ENCODE results near the gene RIIAD1. TPM values are rescaled to one million over a fixed set of nuclear protein-coding genes. Genes with fewer than 3 reads are reported as not detected.
A peak's percentile ranks its signal among the peaks of the same experiment; 100 is the strongest.
"Not testable (repeated sequence)": the region's sequence is repeated elsewhere in the genome, so short reads cannot be mapped to it uniquely, and the experiment has no call there.

Gene RIIAD1
- total RNA-seq = 0.14 TPM in 1 of 2 replicates, not detected in the other
- long read RNA-seq = 0 reads

DNA sequence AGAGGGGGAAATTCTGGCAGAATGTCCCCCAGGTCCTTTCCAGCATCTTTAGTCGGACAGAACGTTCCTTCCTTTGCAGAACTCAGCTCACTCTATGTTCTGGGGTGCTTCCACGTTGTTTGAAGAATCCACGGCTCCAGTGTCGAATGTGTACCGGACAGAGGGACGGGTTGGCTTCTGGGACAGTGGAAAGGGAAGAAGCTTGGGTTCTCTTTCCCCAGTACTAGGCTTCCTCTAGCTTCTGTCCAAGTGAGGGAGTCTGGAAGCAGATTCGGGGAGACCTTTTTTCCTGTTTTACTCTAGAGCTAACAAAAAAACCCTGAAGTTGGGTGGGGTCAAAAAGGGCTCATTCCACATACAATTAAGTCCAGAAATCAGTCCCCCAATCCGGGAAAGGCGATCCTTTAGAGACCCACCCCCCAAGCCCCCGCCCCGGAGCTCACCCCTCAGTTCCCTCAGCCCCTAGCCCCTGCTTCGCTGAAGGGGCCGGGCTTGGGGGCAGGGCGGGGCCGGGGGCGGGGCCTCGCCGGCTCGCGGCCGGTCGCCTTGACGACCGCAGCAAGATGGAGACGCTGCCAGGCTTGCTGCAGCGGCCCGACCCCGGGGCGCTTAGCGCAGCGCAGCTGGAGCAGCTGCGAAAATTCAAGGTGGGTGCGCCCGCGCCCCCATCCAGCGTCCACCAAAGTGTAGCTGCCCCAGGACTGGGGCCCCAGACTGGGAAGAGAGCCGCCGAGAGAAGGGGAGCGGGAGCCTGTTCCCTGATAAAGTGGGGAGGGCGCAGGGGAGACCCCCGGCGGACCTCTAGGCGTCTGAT is at the start of gene RIIAD1:
TSS of gene RIIAD1 (plus strand) at position 549 of the 814 bp plus-strand sequence. CDS start at position 564, 15 bp downstream.
- no peak for DNase-seq (ENCODE audit: low read depth, low spot score)
- peak within 1 kb of the TSS; percentile 58 for H3K4me3 Mint-ChIP-seq
- H3K27ac Mint-ChIP-seq (ENCODE audit: unreplicated experiment) = no peak within 1 kb of the TSS
- H3K27me3 Mint-ChIP-seq (ENCODE audit: low read depth) = peaks cover 90% of the 10 kb centered on the region
- no peaks in the 10 kb centered on the region for H3K36me3 Mint-ChIP-seq (ENCODE audit: low read depth)
- TF ChIP-seq, protein P1, sequence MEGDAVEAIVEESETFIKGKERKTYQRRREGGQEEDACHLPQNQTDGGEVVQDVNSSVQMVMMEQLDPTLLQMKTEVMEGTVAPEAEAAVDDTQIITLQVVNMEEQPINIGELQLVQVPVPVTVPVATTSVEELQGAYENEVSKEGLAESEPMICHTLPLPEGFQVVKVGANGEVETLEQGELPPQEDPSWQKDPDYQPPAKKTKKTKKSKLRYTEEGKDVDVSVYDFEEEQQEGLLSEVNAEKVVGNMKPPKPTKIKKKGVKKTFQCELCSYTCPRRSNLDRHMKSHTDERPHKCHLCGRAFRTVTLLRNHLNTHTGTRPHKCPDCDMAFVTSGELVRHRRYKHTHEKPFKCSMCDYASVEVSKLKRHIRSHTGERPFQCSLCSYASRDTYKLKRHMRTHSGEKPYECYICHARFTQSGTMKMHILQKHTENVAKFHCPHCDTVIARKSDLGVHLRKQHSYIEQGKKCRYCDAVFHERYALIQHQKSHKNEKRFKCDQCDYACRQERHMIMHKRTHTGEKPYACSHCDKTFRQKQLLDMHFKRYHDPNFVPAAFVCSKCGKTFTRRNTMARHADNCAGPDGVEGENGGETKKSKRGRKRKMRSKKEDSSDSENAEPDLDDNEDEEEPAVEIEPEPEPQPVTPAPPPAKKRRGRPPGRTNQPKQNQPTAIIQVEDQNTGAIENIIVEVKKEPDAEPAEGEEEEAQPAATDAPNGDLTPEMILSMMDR (conservative IDR thresholded peaks at IDR 0.05) = no peak
- H3K4me1 Mint-ChIP-seq = peaks cover 37% of the 10 kb centered on the region
- no peaks in the 10 kb centered on the region for H3K9me3 Mint-ChIP-seq

GRCh38 chr1:151673407-151673806 is 47.9 kb upstream of the RIIAD1 start:
- Mint-ChIP-seq H3K36me3 (ENCODE audit: low read depth) (peaks cover 36% of the 10 kb centered on the region), H3K4me3 (no peak overlapping the region)
- TF ChIP-seq, protein P1 (conservative IDR thresholded peaks at IDR 0.05) = no peak

DNA sequence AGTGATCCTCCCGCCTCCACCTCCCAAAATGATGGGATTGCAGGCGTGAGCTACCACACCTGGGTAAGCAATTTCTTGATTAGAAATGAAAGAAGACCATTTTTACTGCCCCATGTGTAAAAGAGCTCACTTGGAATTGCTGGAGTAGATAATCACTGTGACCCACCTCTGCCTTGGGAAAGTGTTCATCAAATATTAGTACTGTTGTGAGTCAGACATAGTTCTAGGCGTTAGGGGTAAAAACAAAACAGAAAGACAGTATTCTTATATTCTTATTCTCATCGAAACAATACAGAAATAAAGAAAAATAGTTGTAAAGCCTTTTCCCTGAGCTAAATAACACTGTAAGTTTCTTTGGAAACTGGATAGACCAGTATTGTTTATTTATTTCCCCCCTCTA is 40.9 kb upstream of the RIIAD1 start:
- Mint-ChIP-seq H3K4me3 (no peak overlapping the region), H3K27ac (ENCODE audit: unreplicated experiment) (no peak overlapping the region), H3K4me1 (no peaks in the 10 kb centered on the region), H3K9me3 (no peaks in the 10 kb centered on the region), H3K36me3 (ENCODE audit: low read depth) (no peaks in the 10 kb centered on the region), H3K27me3 (ENCODE audit: low read depth) (no peaks in the 10 kb centered on the region)
- TF ChIP-seq, protein P1 (conservative IDR thresholded peaks at IDR 0.05) = no peak
- no peak for DNase-seq (ENCODE audit: low read depth, low spot score)

More at GRCh38 chr1:151673407-151673806, 47.9 kb upstream of the RIIAD1 start:
- H3K4me1 Mint-ChIP-seq = no peaks in the 10 kb centered on the region
- peaks cover 10% of the 10 kb centered on the region for H3K9me3 Mint-ChIP-seq
- H3K27me3 Mint-ChIP-seq (ENCODE audit: low read depth) = no peaks in the 10 kb centered on the region
- DNase-seq (ENCODE audit: low read depth, low spot score) = no peak
- no peak overlapping the region for H3K27ac Mint-ChIP-seq (ENCODE audit: unreplicated experiment)

DNA sequence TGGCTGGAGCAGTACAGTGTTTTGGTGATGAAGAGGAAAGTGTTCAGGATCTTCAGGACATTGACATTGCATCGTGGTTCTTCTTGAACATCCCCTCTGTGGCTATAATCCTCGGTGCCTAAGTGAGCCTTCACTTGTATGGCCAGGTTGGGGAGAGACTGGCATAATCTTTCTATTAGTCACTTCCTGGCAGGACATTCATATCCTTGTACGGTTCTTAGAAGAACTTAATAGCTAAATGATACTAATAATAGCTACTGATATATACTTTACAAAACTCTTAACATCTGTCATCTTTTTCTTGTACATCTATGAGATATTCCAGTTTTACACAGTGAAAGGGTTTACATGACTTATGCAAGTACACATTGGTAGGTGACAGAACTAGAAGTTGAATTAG is 40.5 kb upstream of the RIIAD1 start:
- Mint-ChIP-seq H3K4me1 (no peaks in the 10 kb centered on the region), H3K4me3 (no peak overlapping the region), H3K9me3 (no peaks in the 10 kb centered on the region), H3K36me3 (ENCODE audit: low read depth) (no peaks in the 10 kb centered on the region), H3K27ac (ENCODE audit: unreplicated experiment) (no peak overlapping the region), H3K27me3 (ENCODE audit: low read depth) (no peaks in the 10 kb centered on the region)
- DNase-seq (ENCODE audit: low read depth, low spot score) = no peak
- TF ChIP-seq, protein P1 (conservative IDR thresholded peaks at IDR 0.05) = no peak

GRCh38 chr1:151681923-151682322 is 39.4 kb upstream of the RIIAD1 start:
- no peaks in the 10 kb centered on the region for H3K9me3 Mint-ChIP-seq
- no peaks in the 10 kb centered on the region for H3K36me3 Mint-ChIP-seq (ENCODE audit: low read depth)
- TF ChIP-seq, protein P1 (conservative IDR thresholded peaks at IDR 0.05) = no peak
- H3K4me1 Mint-ChIP-seq = no peaks in the 10 kb centered on the region
- H3K27me3 Mint-ChIP-seq (ENCODE audit: low read depth) = no peaks in the 10 kb centered on the region
- no peak overlapping the region for H3K4me3 Mint-ChIP-seq
- no peak overlapping the region for H3K27ac Mint-ChIP-seq (ENCODE audit: unreplicated experiment)
- no peak for DNase-seq (ENCODE audit: low read depth, low spot score)

DNA sequence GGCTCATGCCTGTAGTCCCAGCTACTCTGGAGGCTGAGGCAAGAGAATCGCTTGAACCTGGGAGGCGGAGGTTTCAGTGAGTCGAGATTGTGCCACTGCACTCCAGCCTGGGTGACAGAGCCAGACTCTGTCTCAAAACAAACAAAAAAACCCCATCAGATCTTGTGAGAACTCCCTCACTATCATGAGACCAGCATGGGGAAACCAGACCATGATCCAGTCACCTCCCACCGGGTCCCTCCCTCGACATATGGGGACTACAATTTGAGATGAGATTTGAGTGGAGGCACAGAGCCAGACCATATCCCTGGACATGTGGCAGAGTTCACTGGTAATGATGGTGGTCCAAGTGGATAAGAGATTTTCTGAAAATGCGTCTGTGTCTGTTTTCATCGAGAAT is 38.4 kb upstream of the RIIAD1 start:
- not testable (repeated sequence) for DNase-seq (ENCODE audit: low read depth, low spot score); H3K4me3 Mint-ChIP-seq; H3K27ac Mint-ChIP-seq (ENCODE audit: unreplicated experiment); H3K27me3 Mint-ChIP-seq (ENCODE audit: low read depth); H3K4me1 Mint-ChIP-seq; H3K9me3 Mint-ChIP-seq; H3K36me3 Mint-ChIP-seq (ENCODE audit: low read depth)

Measured in neural crest cell (in vitro differentiated cells).